Measurements from ENCODE around the gene ZNF106.

The ZNF106 gene

GRCh38 chr15:42378011-42378410 is 112.9 kb downstream of the ZNF106 start:
- no peak overlapping the region for H3K4me3 ChIP-seq (ENCODE audit: low read length)
- no peak for TF ChIP-seq ZNF274 (IDR thresholded peaks at IDR 0.05; ENCODE audit: low read depth, low read length)

GRCh38 chr15:42375941-42376340 is 115.0 kb downstream of the ZNF106 start:
- TF ChIP-seq ZNF274 (IDR thresholded peaks at IDR 0.05; ENCODE audit: low read depth, low read length): no peak
- H3K4me3 ChIP-seq (ENCODE audit: low read length): no peak overlapping the region

- TF ChIP-seq ZNF274 (IDR thresholded peaks at IDR 0.05; ENCODE audit: low read depth, low read length): no peak
- H3K4me3 ChIP-seq (ENCODE audit: low read length): no peak overlapping the region
Measured at GRCh38 chr15:42375252-42375651, 115.7 kb downstream of the ZNF106 start.

DNA sequence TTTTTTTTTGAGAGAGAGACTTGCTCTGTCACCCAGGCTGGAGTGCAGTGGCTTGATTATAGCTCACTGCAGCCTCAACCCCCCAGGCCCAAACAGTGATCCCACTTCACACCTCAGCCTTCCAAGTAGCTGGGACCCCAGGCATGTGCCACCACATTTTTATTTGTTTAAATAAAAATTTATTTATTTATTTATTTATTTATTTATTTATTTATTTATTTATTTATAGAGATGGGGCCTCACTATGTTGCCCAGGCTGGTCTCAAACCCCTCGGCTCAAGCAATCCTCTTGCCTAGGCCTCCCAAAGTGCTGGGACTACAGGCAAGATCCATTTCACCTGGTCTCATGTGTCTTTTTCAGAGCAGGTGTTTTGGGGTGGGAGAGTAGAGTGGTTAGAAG is 116.1 kb downstream of the ZNF106 start:
- H3K4me3 ChIP-seq (ENCODE audit: low read length): no peak overlapping the region
- TF ChIP-seq ZNF274 (IDR thresholded peaks at IDR 0.05; ENCODE audit: low read depth, low read length): no peak

DNA sequence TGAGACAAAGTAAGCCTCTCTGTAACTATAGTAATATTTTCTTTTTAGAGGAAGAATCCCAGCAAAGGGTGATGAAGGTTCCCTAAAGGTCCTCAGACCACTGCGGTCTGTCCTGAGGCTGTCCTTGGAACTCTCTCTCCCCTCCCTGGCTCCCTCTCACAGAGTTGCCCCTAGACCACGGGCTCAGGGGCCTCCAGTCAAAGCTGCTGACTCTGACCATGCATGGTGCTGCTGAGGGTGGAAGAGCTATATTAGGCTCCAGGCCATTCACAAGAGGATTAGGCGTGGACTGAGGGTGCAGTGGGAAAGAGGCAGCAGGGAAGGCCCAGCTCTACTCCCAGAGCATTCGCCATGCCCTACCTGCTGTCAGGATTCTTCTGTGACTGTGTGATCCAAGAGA is 117.0 kb downstream of the ZNF106 start:
- no peak overlapping the region for H3K4me3 ChIP-seq (ENCODE audit: low read length)
- TF ChIP-seq ZNF274 (IDR thresholded peaks at IDR 0.05; ENCODE audit: low read depth, low read length): no peak

GRCh38 chr15:42373274-42373673 is 117.7 kb downstream of the ZNF106 start:
- TF ChIP-seq ZNF274 (IDR thresholded peaks at IDR 0.05; ENCODE audit: low read depth, low read length): no peak

GRCh38 chr15:42371096-42371495 is 119.8 kb downstream of the ZNF106 start:
- no peak for TF ChIP-seq ZNF274 (IDR thresholded peaks at IDR 0.05; ENCODE audit: low read depth, low read length)
- no peak overlapping the region for H3K4me3 ChIP-seq (ENCODE audit: low read length)

More at GRCh38 chr15:42373274-42373673, 117.7 kb downstream of the ZNF106 start:
- H3K4me3 ChIP-seq (ENCODE audit: low read length): no peak overlapping the region

GRCh38 chr15:42368096-42368495 is 122.8 kb downstream of the ZNF106 start:
- no peak for TF ChIP-seq ZNF274 (IDR thresholded peaks at IDR 0.05; ENCODE audit: low read depth, low read length)
- no peak overlapping the region for H3K4me3 ChIP-seq (ENCODE audit: low read length)

DNA sequence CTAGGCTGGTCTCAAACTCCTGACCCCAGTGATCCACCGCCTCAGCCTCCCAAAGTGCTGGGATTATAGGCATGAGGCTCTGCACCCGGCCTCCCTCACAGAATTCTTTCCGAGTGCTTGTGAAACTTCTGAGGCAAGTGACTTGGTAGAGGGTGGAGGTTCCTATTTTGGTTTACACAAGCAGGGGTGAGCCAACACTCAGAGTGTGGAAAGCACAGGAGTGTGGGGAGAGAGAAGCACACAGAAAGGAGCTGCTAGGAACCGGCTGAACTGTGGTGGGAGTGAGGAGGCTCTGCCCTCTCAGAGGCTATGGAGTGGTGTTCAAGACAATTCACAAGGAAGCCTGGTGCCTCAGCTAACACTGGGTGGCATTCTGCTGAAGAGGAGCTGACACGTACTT is 123.9 kb downstream of the ZNF106 start:
- no peak for TF ChIP-seq ZNF274 (IDR thresholded peaks at IDR 0.05; ENCODE audit: low read depth, low read length)

DNA sequence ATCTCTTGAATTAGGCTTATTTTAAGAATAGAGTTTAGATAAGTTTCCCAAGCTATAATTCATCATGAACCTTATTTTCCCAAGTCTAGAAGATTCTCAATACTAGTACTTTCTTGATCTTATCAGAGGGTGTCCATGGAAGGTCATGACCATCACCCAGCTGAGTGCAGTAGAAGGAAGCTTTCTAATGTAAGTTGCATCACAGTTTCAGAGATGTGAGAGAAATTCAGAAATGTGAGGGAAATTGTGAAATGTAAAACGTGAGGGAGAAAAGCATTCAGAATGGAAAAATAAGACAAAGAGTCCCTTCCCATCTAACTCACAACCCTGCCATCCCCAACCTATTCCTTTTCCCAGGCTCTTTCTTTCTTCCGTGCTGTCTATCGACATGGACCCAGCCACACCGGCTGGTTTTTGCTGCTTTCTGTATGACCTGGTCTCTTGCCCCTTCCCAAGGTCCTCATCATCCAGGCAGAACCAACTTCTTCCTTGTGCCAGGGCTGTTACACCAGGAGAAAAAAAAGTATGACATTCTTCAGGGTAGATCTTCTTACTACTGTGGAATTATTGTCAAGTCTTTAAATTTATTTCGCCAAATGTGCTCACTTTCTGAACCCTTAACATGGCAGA is 124.9 kb downstream of the ZNF106 start:
- no peak for TF ChIP-seq ZNF274 (IDR thresholded peaks at IDR 0.05; ENCODE audit: low read depth, low read length)
- no peak overlapping the region for H3K4me3 ChIP-seq (ENCODE audit: low read length)

More for the DNA sequence above, 123.9 kb downstream of the ZNF106 start:
- H3K4me3 ChIP-seq (ENCODE audit: low read length): no peak overlapping the region

- TF ChIP-seq ZNF274 (IDR thresholded peaks at IDR 0.05; ENCODE audit: low read depth, low read length): no peak
- H3K4me3 ChIP-seq (ENCODE audit: low read length): no peak overlapping the region
Measured at GRCh38 chr15:42364529-42364928, 126.4 kb downstream of the ZNF106 start.

DNA sequence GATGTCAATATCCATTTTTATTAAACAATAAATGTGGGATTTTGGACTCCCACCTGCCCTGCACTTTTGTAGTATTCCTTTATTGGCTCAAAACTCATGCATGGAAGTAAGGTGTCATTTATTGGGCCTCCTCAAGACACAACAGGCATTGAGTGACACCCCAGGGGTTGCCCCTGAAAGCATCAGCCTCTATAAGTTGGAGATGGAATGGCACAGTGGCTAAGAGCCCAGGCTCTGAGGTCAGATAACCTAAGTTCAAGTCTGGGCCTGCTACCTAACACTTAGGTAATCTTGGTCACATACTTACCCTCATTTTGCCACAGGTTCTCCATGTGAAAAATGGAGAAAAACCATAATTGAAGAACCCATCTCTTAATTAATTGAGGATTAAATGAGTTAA is 127.0 kb downstream of the ZNF106 start:
- TF ChIP-seq ZNF274 (IDR thresholded peaks at IDR 0.05; ENCODE audit: low read depth, low read length): no peak
- no peak overlapping the region for H3K4me3 ChIP-seq (ENCODE audit: low read length)

- no peak overlapping the region for H3K4me3 ChIP-seq (ENCODE audit: low read length)
- no peak for TF ChIP-seq ZNF274 (IDR thresholded peaks at IDR 0.05; ENCODE audit: low read depth, low read length)
Measured at GRCh38 chr15:42363487-42363886, 127.5 kb downstream of the ZNF106 start.

Data from GM08714 (cell line).